ENCODE data around the gene EDIL3.

The EDIL3 gene

DNA sequence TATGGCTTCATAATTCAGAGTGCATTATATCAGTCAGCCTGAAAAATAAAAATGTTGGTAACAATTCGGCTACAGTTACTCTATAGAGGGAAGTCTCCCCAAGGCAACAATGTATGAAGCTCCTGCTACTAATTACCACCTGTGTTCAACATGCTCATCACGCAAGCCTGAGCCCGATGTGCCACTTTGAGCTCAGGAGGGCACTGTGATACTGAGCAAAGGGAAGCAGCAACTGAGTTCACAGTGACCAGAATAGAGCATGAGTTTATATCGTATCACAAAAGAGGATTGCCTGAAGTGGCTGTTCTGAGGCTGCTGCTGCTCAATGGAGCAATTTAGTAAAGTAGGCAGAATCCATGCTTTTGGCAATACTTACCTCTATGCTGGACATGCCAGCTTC is 462.0 kb downstream of the EDIL3 start:
- CTCF ChIA-PET, result no interaction called here
- Mint-ChIP-seq H3K4me1 (no peaks in the 10 kb centered on the region), H3K4me3 (no peak overlapping the region), H3K36me3 (no peaks in the 10 kb centered on the region), H3K27me3 (peaks cover 3% of the 10 kb centered on the region), H3K9me3 (no peaks in the 10 kb centered on the region), H3K27ac (no peak overlapping the region)
- no peak for DNase-seq

DNA sequence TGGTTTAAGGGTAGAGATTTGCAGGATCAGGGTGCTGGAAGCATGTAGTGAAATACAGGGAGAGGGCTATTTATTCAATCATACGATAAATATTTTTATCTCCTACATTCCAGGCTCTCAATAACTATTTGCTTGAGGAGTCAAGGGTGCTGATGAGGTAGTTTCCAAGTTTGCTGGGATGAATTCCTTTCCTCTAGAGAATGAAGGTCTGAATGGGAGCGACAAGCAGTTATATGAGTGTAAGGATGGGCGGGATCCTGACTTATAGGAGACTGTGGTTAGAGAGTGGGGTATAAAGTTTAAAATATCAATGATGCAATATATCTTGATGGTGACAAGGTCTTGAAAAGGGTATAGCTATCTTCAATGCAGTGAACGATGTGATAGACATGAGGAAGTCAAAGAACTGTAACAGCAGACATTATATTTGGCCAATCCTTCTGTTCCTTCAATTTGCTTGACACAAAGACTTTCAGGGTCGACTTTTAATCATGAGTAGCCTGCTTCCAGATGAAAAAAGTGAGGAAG is 462.9 kb downstream of the EDIL3 start:
- no peak overlapping the region for H3K4me3 Mint-ChIP-seq
- DNase-seq, result no peak
- H3K27me3 Mint-ChIP-seq, result no peaks in the 10 kb centered on the region
- CTCF ChIA-PET, result no interaction called here
- H3K4me1 Mint-ChIP-seq, result no peaks in the 10 kb centered on the region
- H3K27ac Mint-ChIP-seq, result no peak overlapping the region
- no peaks in the 10 kb centered on the region for H3K9me3 Mint-ChIP-seq
- H3K36me3 Mint-ChIP-seq, result no peaks in the 10 kb centered on the region

DNA sequence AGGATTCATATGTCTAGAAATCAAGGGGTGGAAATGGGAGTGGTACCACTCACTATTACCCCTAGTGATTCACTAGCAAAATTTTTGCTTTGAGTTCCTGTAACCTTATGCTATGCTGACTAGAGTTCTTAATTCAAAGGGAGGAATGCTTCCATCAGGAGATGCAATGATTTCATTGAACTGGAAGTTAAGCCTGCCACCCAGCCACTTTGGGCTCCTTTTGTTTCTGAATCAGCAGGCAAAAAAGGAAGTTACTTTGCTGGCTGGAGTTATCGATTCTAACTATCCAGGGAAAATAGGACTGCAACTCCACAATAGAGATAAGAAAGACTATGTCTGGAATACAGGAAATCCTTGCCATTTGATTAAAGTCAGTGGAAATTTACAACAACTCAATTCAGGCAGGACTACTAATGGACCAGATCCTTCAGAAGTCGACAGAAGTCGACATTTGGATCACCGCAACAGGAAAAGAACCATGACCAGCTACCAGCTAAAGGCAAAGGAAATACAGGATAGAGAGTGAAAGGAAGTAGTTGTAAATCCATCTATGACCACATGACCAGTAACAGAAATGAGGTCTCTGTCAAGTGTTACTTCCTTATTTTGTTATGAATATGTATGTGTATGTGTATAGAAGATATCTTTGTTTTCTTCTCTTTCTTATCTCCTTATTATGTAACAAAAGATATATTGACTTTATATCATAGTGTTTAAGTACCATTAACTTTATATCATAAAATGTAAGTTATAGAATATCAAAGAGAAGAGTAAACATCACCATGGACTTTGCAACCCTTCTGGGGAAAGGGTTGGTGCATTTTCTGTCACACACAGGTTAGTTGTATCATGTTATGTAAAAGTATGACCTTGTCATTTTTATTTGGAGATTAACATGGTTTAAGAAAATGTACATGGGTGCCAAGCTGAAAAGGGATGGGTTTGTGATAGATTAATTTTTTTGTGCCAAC is 465.3 kb downstream of the EDIL3 start:
- H3K4me3 Mint-ChIP-seq, result no peak overlapping the region
- no peaks in the 10 kb centered on the region for H3K4me1 Mint-ChIP-seq
- no peak for DNase-seq
- no peaks in the 10 kb centered on the region for H3K9me3 Mint-ChIP-seq
- H3K36me3 Mint-ChIP-seq, result no peaks in the 10 kb centered on the region
- no peaks in the 10 kb centered on the region for H3K27me3 Mint-ChIP-seq
- CTCF ChIA-PET, result no interaction called here
- no peak overlapping the region for H3K27ac Mint-ChIP-seq

DNA sequence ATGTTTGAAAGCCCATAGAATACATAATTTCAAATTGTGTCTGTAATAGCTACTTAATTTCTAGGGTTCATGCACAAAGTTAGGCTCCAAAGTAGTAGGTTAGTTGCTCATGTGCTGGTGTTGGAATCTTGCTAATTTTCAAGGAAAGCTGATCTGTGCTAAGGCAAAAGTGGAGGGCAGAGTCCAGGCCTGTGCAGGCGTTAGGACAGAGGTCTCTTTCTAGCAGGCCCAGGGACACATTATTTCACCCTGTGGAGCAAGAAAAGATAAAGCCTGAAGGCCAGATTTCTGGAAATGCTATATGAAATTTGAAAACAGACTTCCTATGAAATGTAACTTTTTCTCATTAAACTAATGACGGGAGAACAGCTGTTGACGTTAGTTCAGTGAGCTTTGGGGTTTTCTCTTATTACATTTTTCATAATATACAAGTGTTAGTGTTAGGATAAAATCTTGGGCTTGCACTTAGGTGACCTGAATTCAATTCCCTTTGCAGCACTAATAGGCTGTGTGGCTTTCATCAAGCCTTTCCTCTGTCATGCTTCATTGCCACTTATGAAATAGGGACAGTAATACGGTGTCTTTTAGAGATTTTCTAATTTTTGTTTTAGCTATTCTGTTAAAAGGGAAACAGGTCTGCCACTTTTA is 467.3 kb downstream of the EDIL3 start:
- Mint-ChIP-seq H3K4me1 (no peaks in the 10 kb centered on the region), H3K4me3 (no peak overlapping the region), H3K27ac (no peak overlapping the region), H3K27me3 (no peaks in the 10 kb centered on the region), H3K9me3 (no peaks in the 10 kb centered on the region), H3K36me3 (no peaks in the 10 kb centered on the region)
- DNase-seq, result no peak
- CTCF ChIA-PET, result interaction anchor here (1.2 to 1.6 kb wide), 2 partner anchors 10 to 12 kb away, joined by 4 read pairs; no protein-coding TSS in a partner anchor

DNA sequence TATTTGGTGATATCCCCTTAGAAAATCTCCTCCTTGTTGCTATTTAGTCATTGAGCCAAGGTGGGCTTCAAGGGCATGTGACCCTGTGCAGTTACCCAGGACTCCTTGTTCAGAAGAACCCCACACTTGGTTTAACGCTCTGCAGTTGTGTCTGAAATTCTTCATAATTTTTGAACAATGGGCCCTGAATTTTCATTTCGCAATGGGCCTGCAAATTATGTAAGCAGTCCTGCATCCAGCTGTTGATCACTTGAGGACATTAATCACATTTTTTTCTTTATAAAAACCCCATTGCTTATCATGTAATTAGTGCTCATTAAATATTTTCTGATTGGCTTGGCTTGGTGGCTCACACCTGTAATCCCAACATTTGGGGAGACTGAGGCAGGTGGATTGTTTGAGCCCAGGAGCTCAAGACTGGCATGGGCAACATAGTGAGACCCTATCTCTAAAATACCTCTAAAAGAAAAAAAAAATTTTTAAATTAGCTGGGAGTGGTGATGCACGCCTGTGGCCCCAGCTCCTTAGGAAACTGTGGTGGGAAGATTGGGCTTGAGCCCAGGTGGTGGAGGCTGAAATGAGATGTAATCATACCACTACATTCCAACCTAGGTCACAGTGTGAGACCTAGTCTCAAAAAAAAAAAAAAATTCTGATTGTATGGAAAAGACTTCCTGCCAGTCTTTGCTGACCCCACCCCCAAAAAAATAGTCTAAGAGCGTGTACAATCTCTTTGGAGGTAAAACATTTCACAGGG is 469.8 kb downstream of the EDIL3 start:
- Mint-ChIP-seq H3K9me3 (no peaks in the 10 kb centered on the region), H3K4me3 (no peak overlapping the region), H3K27ac (no peak overlapping the region), H3K36me3 (no peaks in the 10 kb centered on the region), H3K4me1 (no peaks in the 10 kb centered on the region), H3K27me3 (no peaks in the 10 kb centered on the region)
- CTCF ChIA-PET, result no interaction called here
- DNase-seq, result no peak

DNA sequence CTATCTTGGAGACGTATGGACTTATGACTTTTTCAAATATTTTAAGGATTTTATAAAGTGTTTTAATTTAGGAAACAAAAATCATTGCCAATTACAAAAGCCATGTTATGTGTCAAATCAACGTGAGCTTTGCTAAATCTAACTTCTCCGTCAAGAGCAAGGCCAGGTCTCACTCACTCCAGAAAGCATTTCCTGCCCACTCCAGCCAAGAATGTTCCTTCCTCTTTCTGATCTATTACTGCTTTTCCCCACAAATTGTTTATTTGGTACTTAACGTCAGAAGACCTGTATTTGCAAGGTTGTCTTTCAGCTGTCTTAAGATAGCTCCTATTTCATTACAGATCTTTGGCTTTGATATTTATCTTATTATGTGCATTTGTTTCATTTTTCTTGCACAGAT is 470.5 kb downstream of the EDIL3 start:
- no peaks in the 10 kb centered on the region for H3K9me3 Mint-ChIP-seq
- DNase-seq, result no peak
- H3K4me1 Mint-ChIP-seq, result no peaks in the 10 kb centered on the region
- H3K27ac Mint-ChIP-seq, result no peak overlapping the region
- H3K4me3 Mint-ChIP-seq, result no peak overlapping the region
- H3K27me3 Mint-ChIP-seq, result no peaks in the 10 kb centered on the region
- H3K36me3 Mint-ChIP-seq, result no peaks in the 10 kb centered on the region
- CTCF ChIA-PET, result no interaction called here

DNA sequence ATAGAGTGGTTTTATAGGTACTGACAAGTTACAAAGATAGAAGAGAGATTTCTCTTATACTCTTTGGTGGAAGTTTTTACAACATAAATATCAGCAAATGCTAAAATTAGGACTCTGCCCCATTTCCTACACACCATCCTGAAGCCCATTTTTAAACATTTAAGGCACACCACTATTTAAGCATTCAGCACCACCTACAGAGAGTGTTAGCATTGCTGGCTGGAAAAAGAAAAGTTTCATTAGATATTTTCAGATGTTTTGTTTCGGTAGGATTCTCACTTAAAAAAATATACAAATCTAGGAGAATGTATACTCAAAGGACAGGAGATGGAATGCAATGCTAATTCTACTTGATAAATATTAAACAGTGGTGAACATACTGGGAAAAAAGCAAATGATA is 471.1 kb downstream of the EDIL3 start:
- H3K4me3 Mint-ChIP-seq, result no peak overlapping the region
- H3K9me3 Mint-ChIP-seq, result no peaks in the 10 kb centered on the region
- CTCF ChIA-PET, result no interaction called here
- H3K27ac Mint-ChIP-seq, result no peak overlapping the region
- no peaks in the 10 kb centered on the region for H3K36me3 Mint-ChIP-seq
- DNase-seq, result no peak
- no peaks in the 10 kb centered on the region for H3K4me1 Mint-ChIP-seq
- H3K27me3 Mint-ChIP-seq, result no peaks in the 10 kb centered on the region

DNA sequence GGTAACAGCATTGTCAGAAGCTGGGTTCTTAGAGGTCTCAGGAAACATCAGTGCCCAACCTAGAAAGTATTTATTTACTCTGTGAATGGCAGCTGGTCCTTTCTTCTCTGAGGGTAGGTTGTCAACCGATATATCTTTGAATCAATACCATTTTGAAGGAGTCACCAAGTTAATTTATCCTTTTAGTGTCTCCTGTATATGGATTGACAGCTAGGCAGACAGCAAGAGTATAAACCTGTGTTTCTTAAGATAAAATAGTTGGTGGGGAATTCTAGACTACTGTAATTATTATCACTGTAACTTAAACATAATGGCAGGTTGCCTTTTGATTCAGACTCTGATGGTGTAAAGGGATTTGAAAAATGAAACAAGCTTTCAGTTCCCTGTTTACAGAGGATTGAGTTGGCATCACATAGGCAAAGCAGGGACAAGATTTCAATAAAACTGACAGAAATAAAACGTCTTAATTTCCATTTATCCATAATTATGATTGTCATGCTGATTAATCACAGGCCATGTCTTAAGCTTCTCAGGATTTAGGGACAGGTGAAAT is 473.2 kb downstream of the EDIL3 start:
- no peaks in the 10 kb centered on the region for H3K9me3 Mint-ChIP-seq
- DNase-seq, result no peak
- CTCF ChIA-PET, result interaction anchor here (1.4 kb wide), 1 partner anchor 16 kb away, joined by 6 read pairs; no protein-coding TSS in a partner anchor
- H3K27ac Mint-ChIP-seq, result no peak overlapping the region
- H3K36me3 Mint-ChIP-seq, result no peaks in the 10 kb centered on the region
- no peaks in the 10 kb centered on the region for H3K27me3 Mint-ChIP-seq
- H3K4me1 Mint-ChIP-seq, result no peaks in the 10 kb centered on the region
- no peak overlapping the region for H3K4me3 Mint-ChIP-seq

DNA sequence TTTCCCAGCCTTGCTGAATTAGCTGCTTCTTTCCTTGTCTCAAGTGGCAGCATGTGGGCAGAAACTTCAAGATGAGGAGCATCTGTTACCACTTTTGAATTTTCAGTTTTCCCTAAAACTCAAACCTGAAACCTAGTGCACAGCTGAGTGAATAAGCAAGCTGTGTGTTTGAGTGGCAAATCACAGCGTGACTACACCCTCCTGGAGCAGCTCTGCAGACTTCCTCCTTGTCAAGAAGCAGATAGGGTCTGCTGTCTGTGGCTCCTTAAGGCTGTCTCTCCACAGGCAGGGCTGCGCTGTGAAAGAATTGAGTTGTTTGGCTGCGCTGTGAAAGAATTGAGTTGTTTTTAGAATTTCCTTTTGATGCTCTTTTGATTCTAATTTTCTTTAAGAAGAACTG is 484.4 kb downstream of the EDIL3 start:
- CTCF ChIA-PET, result no interaction called here
- Mint-ChIP-seq H3K27me3 (no peaks in the 10 kb centered on the region), H3K27ac (no peak overlapping the region), H3K4me3 (no peak overlapping the region), H3K36me3 (no peaks in the 10 kb centered on the region), H3K4me1 (no peaks in the 10 kb centered on the region), H3K9me3 (peaks cover 2% of the 10 kb centered on the region)
- no peak for DNase-seq

DNA sequence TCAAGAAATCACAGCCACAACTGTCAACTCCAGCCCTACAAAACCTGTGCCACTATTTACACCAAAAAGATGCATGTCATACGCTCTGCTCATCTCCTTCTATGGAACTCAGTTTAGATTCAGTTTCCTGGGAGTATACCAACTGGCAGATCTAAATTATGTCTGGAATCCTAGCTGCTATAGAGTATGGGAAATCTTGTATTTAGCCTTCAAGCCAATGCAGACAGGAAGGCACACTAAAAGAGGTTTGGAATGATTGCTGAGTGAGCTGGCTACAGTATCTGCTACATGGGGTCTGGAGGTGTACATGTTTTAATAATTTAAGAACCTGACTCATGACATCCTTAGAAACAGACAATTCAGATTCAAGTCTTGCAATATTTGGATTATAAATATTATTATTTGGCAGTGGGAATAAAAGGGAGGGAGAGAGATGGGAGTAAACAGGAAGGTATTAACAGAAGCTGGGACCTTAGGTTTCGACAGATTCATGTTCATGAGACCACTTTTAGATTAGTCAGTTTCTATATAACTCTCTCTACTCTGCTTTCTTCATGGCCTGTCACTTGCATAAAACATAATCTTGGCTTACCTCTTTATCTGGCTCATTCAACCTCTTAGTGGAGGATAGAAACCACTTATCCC is 485.2 kb downstream of the EDIL3 start:
- Mint-ChIP-seq H3K27ac (no peak overlapping the region), H3K9me3 (peaks cover 2% of the 10 kb centered on the region), H3K4me3 (no peak overlapping the region), H3K36me3 (no peaks in the 10 kb centered on the region), H3K27me3 (no peaks in the 10 kb centered on the region), H3K4me1 (no peaks in the 10 kb centered on the region)
- no peak for DNase-seq
- CTCF ChIA-PET, result interaction anchor here (0.6 kb wide), 1 partner anchor 27 kb away, joined by 3 read pairs; no protein-coding TSS in a partner anchor

DNA sequence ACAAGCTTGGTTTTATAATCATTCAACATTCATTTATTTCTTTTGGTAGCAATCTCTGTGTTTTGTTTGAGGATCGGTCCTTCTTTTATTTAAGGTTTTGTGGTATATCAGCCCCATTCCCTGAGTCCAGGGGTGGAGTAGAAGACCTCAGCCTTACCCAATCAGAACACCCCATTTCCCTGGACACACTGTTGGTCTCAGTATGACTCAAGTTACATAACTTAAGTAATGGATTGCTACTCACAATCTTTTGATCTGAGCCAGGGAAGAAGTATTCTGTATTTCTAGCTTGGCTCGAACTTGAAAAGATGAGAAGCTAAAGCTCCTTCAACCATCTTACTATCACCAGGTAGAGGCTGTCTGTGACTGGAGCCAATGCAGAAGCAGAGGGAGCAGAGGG is 488.8 kb downstream of the EDIL3 start:
- no peak for DNase-seq
- Mint-ChIP-seq H3K27me3 (no peaks in the 10 kb centered on the region), H3K4me3 (no peak overlapping the region), H3K9me3 (no peaks in the 10 kb centered on the region), H3K27ac (no peak overlapping the region), H3K4me1 (no peaks in the 10 kb centered on the region), H3K36me3 (no peaks in the 10 kb centered on the region)
- CTCF ChIA-PET, result no interaction called here

DNA sequence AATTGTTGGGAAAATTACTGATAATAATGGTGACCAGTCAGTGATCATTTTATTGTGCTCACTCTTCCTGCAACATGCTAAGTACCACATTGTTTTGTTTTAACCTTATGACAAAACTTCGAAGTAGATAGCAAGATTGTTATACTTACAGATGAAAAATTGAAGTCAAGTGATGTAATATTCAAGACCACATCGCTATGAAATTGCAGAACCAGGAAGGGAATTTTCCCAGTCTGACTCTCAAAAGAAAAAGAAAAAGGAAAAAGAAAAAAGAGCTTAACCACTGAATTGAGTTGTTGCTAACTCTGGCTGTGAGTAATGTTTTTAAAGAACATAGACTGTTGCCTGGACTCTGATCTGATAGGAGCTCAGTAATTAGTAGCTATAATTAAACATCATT is 493.4 kb downstream of the EDIL3 start:
- H3K27ac Mint-ChIP-seq, result no peak overlapping the region
- H3K4me3 Mint-ChIP-seq, result no peak overlapping the region
- no peaks in the 10 kb centered on the region for H3K4me1 Mint-ChIP-seq
- CTCF ChIA-PET, result no interaction called here
- no peaks in the 10 kb centered on the region for H3K27me3 Mint-ChIP-seq
- H3K36me3 Mint-ChIP-seq, result no peaks in the 10 kb centered on the region
- H3K9me3 Mint-ChIP-seq, result no peaks in the 10 kb centered on the region
- no peak for DNase-seq
